Activated CD8-positive, alpha-beta memory T cell treated with anti-CD3 and anti-CD28 coated beads for 1 hour (primary cell): ENCODE measurements around the gene PRKCA.
A peak's percentile ranks its signal among the peaks of the same experiment; 100 is the strongest.
"Not testable (repeated sequence)": the region's sequence is repeated elsewhere in the genome, so short reads cannot be mapped to it uniquely, and the experiment has no call there.

Source experiments
- DNase-seq, 2 donors: peaks; one replicate each; pipeline ENCODE4 v3.0.0-alpha.2; 2020; ENCODE audit warnings: low read depth in 1 of 2; ENCODE audit errors: extremely low read depth in 1 of 2

PRKCA gene

GRCh38 chr17:66301864-66302741 lies at the start of gene PRKCA:
PRKCA (plus strand) TSS chr17:66302613.
- peak; percentile 11 to 60 for DNase-seq

- not testable (repeated sequence) for DNase-seq
Measured at GRCh38 chr17:66253458-66253857, 49.0 kb upstream of the PRKCA start.

GRCh38 chr17:66255112-66255511 lies 47.3 kb upstream of the PRKCA start:
- peak in 1 of 2 donors; percentile 10 for DNase-seq

- no peak for DNase-seq
Measured at GRCh38 chr17:66255527-66255971, 46.9 kb upstream of the PRKCA start.

GRCh38 chr17:66260275-66260674 lies 42.1 kb upstream of the PRKCA start:
- no peak for DNase-seq

GRCh38 chr17:66260688-66261087 lies 41.7 kb upstream of the PRKCA start:
- DNase-seq: no peak

- DNase-seq: no peak
Measured at GRCh38 chr17:66262767-66263166, 39.6 kb upstream of the PRKCA start.

GRCh38 chr17:66264696-66265095 lies 37.7 kb upstream of the PRKCA start:
- DNase-seq: no peak

GRCh38 chr17:66268247-66268927 lies 34.0 kb upstream of the PRKCA start:
- no peak for DNase-seq

GRCh38 chr17:66270106-66270505 lies 32.3 kb upstream of the PRKCA start:
- no peak for DNase-seq

- no peak for DNase-seq
Measured at GRCh38 chr17:66271512-66271911, 30.9 kb upstream of the PRKCA start.

- DNase-seq: no peak
Measured at GRCh38 chr17:66272811-66273585, 29.4 kb upstream of the PRKCA start.

- DNase-seq: no peak
Measured at GRCh38 chr17:66273586-66273848, 28.9 kb upstream of the PRKCA start.

GRCh38 chr17:66275651-66276050 lies 26.8 kb upstream of the PRKCA start:
- no peak for DNase-seq

- no peak for DNase-seq
Measured at GRCh38 chr17:66276328-66276937, 26.0 kb upstream of the PRKCA start.

- DNase-seq: no peak
Measured at GRCh38 chr17:66277191-66277590, 25.2 kb upstream of the PRKCA start.

GRCh38 chr17:66281661-66282369 lies 20.6 kb upstream of the PRKCA start:
- DNase-seq: no peak

GRCh38 chr17:66283296-66283934 lies 19.0 kb upstream of the PRKCA start:
- DNase-seq: no peak

GRCh38 chr17:66283971-66284370 lies 18.4 kb upstream of the PRKCA start:
- DNase-seq: no peak

- DNase-seq: no peak
Measured at GRCh38 chr17:66285149-66285548, 17.3 kb upstream of the PRKCA start.
